Kidney (tissue), 14 donors: ENCODE results near the gene RNU7-1. TPM values are rescaled to one million over a fixed set of nuclear protein-coding genes. Genes with fewer than 3 reads are reported as not detected.
A peak's percentile ranks its signal among the peaks of the same experiment; 100 is the strongest.

ENCODE experiments used
- DNase-seq, 5 donors: peaks; one replicate each; pipeline ENCODE4 v3.0.0-alpha.2; 2013 to 2020
- FAIRE-seq: peaks from 2 replicates; lab custom pipeline; 2012; peaks lifted over from hg19 to GRCh38; lab: Jason Lieb, UNC
- H3K27ac ChIP-seq, 2 donors: one replicate each; pipeline ENCODE4 v1.7.0; 2013; ENCODE audit warnings: low read depth in 2 of 2, low read length in 2 of 2, inconsistent platforms in 1 of 2
- H3K27me3 ChIP-seq: one replicate; pipeline ENCODE4 v1.7.1; 2013; ENCODE audit warnings: low read length, inconsistent platforms; ENCODE audit not compliant: control insufficient read depth, insufficient read depth
- H3K36me3 ChIP-seq, 3 donors: one replicate each; pipeline versions ENCODE4 v1.7.0 to v1.7.1; 2013; ENCODE audit warnings: low read length in 3 of 3, control low read depth in 1 of 3, inconsistent platforms in 1 of 3; ENCODE audit not compliant: insufficient read depth in 3 of 3, control insufficient read depth in 2 of 3
- H3K4me1 ChIP-seq, 3 donors: one replicate each; pipeline versions ENCODE4 v1.7.0 to v1.7.1; 2013; ENCODE audit warnings: low read length in 3 of 3, inconsistent platforms in 1 of 3, low read depth in 1 of 3; ENCODE audit not compliant: control insufficient read depth in 2 of 3, insufficient read depth in 2 of 3
- H3K4me3 ChIP-seq, 3 donors: one replicate each; pipeline versions ENCODE4 v1.7.0 to v1.8.1; 2013; ENCODE audit warnings: low read length in 3 of 3, control low read depth in 1 of 3, inconsistent platforms in 1 of 3
- H3K9ac ChIP-seq, 3 donors: one replicate each; pipeline versions ENCODE4 v1.7.0 to v1.7.1; 2013; ENCODE audit warnings: low read length in 3 of 3, control low read depth in 1 of 3, inconsistent platforms in 1 of 3
- H3K9me3 ChIP-seq, 3 donors: one replicate each; pipeline versions ENCODE4 v1.7.0 to v1.7.1; 2013; ENCODE audit warnings: low read length in 3 of 3, control low read depth in 1 of 3, inconsistent platforms in 1 of 3; ENCODE audit not compliant: control insufficient read depth in 2 of 3, insufficient read depth in 1 of 3
- intact Hi-C: fragments of 100-400 bp; cut with DNase I; formaldehyde crosslinking; loops from one replicate; pipeline ENCODE4 v1.11.1; 2022
- polyA plus RNA-seq: library from polyadenylated mRNA; stranded (reverse); fragments of 350-450 nt; fragmentation: Illumina TruSeq; extraction: RNeasy Lipid Tissue Mini Kit (QIAGEN cat#74804); gene quantifications from one replicate; pipeline ENCODE4 v1.2.3, GENCODE V29; 2014; ENCODE audit warnings: low read depth, low replicate concordance; ENCODE audit not compliant: insufficient read depth
- total RNA-seq: library from RNA; stranded (reverse); fragmentation: NEBNext Ultra II Directional; extraction: Animal tissue kit (Norgen Biotek cat#: 25700); gene quantifications from one replicate; pipeline ENCODE4 v1.2.1, GENCODE V29; 2021
- TF ChIP-seq, protein P1 (sequence below): IDR thresholded peaks from 3 replicates; pipeline ENCODE4 v1.5.1; 2012; ENCODE audit warnings: mild to moderate bottlenecking, moderate library complexity, borderline replicate concordance; ENCODE audit not compliant: insufficient read depth; ENCODE audit errors: extremely low read depth
- donor health status: control.
- donor health status: control.
- donor health status: control.
- donor health status: control.
- donor health status: control.
- donor health status: DM: yes; HTN: yes; CAD: no.
- donor health status: Normal renal cell carcinoma (clear cell type).

Gene RNU7-1
- total and polyA plus RNA-seq, 2 donors from 2014 or later, result not detected

DNA sequence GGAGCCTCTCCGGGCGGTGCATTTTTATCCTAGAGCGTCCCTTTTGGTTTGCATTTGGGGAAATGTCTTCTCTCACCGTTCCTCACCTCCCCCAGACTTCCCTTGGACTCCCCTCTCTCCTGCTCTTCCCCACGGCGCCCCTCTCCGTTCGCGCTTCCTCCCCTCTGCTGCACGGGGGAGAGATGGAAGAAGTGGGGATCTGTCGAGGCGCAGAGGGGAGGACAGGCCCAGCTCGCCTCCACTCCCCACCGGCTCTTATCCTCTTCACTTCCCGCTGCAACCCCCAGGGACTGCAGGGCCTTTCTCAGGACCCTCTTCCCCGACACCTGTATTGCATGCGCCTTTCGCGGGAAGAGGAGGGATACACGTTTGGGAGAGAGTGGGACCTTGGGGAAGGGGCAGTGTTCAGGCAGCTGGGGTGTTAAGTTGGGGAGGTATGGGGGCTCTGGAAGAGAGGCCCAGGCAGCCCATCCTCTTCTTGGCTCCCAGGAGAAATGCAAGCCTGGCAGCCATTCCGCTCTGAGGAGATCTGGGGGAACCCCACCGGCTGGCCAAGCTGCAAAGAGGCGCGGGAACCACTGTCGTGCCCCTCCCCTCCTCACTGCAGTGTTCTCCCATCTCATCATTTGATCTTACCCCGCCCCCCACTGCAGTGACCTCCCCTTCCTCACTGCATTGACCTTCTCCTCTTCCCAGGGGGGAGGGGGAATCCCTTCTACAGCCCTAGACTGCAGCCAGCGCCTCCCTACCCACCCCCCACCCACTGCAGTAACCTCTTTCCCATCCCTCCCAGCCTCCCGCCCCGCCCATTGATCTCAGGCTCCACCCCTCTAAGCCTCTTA lies 28.4 kb upstream of the RNU7-1 start:
- TF ChIP-seq, protein P1, sequence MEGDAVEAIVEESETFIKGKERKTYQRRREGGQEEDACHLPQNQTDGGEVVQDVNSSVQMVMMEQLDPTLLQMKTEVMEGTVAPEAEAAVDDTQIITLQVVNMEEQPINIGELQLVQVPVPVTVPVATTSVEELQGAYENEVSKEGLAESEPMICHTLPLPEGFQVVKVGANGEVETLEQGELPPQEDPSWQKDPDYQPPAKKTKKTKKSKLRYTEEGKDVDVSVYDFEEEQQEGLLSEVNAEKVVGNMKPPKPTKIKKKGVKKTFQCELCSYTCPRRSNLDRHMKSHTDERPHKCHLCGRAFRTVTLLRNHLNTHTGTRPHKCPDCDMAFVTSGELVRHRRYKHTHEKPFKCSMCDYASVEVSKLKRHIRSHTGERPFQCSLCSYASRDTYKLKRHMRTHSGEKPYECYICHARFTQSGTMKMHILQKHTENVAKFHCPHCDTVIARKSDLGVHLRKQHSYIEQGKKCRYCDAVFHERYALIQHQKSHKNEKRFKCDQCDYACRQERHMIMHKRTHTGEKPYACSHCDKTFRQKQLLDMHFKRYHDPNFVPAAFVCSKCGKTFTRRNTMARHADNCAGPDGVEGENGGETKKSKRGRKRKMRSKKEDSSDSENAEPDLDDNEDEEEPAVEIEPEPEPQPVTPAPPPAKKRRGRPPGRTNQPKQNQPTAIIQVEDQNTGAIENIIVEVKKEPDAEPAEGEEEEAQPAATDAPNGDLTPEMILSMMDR, result no peak
- H3K36me3 ChIP-seq, result no peaks in the 10 kb centered on the region
- intact Hi-C loops, result no loop called here
- DNase-seq, result peak in 4 of 5 donors; percentile 24 to 76 (median 56)
- peaks cover 0 to 6% (median 0%) of the 10 kb centered on the region in 3 donors for H3K4me1 ChIP-seq
- no peaks in the 10 kb centered on the region for H3K27me3 ChIP-seq
- H3K4me3 ChIP-seq, result peak overlapping the region; percentile 4 to 58 (median 38)
- H3K9me3 ChIP-seq, result no peaks in the 10 kb centered on the region
- H3K27ac ChIP-seq, result no peak overlapping the region
- no peak for FAIRE-seq
- H3K9ac ChIP-seq, result no peak overlapping the region

DNA sequence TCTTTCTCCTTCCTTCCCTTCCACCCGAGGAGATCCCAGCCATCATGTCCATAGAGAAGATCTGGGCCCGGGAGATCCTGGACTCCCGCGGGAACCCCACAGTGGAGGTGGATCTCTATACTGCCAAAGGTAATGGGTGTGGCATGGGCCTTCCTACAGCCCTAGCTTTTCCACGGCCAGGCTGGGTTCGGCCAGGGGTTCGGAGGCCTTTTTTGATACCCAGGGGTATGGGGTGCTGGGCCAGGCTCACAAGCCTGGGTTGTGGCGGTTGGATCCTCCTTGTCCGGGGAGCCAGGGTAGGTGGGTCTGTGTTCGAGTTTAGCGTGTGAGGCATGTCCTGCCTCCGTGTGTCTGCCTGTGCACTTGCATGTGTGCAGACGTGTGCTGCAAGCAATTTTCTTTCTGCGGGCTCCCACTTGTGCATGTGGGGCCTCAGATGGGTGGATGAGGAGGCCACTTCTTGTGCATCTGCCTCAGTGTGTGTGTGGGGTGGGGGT lies 27.8 kb upstream of the RNU7-1 start:
- Histone ChIP-seq H3K27ac (no peak overlapping the region), H3K27me3 (no peaks in the 10 kb centered on the region), H3K36me3 (no peaks in the 10 kb centered on the region), H3K4me1 (peaks cover 0 to 6% (median 0%) of the 10 kb centered on the region in 3 donors), H3K9me3 (no peaks in the 10 kb centered on the region), H3K9ac (no peak overlapping the region), H3K4me3 (no peak overlapping the region)
- FAIRE-seq (no peak), DNase-seq (peak in 1 of 5 donors; percentile 73)
- intact Hi-C loops, result no loop called here
- TF ChIP-seq, protein P1, result no peak

DNA sequence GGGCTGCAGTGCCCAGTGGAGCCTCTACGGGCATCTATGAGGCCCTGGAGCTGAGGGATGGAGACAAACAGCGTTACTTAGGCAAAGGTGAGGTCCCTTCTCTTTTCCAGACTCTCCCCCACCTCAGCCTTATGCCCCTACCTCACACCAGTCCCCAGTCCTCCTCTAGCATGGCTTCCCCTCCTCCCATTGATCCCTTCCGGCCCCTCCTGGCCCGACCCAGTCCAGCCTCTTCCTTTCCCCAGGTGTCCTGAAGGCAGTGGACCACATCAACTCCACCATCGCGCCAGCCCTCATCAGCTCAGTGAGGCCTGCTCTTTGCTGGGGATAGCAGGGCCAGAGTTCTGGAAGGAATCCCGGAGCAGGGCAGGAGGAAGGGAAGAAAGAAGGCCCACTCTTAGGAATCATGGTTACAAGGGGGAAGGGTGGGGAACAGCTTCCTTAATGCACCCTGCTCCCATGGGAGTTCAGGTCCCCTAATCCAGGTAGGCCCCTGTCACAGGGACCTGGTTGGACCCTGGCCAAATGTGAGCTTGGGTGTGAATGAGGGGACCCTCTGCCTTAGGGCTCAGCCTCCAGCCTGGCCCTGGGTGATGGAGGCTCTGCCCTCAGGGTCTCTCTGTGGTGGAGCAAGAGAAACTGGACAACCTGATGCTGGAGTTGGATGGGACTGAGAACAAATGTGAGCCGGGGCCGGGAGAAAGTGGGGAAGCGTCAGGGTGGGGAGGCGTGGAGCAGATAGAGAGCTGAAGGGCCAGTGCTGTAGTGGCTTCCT lies 27.0 kb upstream of the RNU7-1 start:
- DNase-seq (peak in 1 of 5 donors; percentile 52), FAIRE-seq (no peak)
- Histone ChIP-seq H3K27ac (no peak overlapping the region), H3K4me1 (peaks cover 0 to 6% (median 0%) of the 10 kb centered on the region in 3 donors), H3K9me3 (no peaks in the 10 kb centered on the region), H3K9ac (no peak overlapping the region), H3K27me3 (no peaks in the 10 kb centered on the region), H3K36me3 (no peaks in the 10 kb centered on the region), H3K4me3 (no peak overlapping the region)
- intact Hi-C loops, result no loop called here
- TF ChIP-seq, protein P1, result no peak
